ENCODE results near the gene NAV2. TPM values are rescaled to one million over a fixed set of nuclear protein-coding genes. Genes with fewer than 3 reads are reported as not detected.

NAV2 gene
- total RNA-seq, 1 experiment from 2014 or later = 22.7 TPM

GRCh38 chr11:20000022-20000350, 287.3 kb downstream of the NAV2 start:
- CTCF ChIA-PET = no interaction called here
- Histone ChIP-seq H3K4me1 (ENCODE audit: control insufficient read depth, insufficient read depth, low read length) (no peaks in the 10 kb centered on the region), H3K36me3 (ENCODE audit: control insufficient read depth, insufficient read depth, low read length) (no peaks in the 10 kb centered on the region), H3K9me3 (ENCODE audit: control insufficient read depth, insufficient read depth, low read depth, low read length) (no peaks in the 10 kb centered on the region), H3K27ac (ENCODE audit: low read length) (no peak overlapping the region), H3K27me3 (ENCODE audit: control insufficient read depth, insufficient read depth, low read length) (no peaks in the 10 kb centered on the region), H3K4me3 (ENCODE audit: low read depth in 2 of 2, low read length in 2 of 2) (no peak overlapping the region)
- DNase-seq (ENCODE audit: low read depth, low spot score) (no peak), ATAC-seq (no peak)
- POLR2A ChIA-PET = interaction anchor here (0.6 kb wide), 1 partner anchor 122 kb away, joined by 6 read pairs; no protein-coding TSS in a partner anchor
- TF ChIP-seq REST (IDR thresholded peaks at IDR 0.05; ENCODE audit: insufficient read depth in 1 of 2, low read depth in 2 of 2, low read length in 1 of 2) = no peak
- no peak for TF ChIP-seq SIN3A (IDR thresholded peaks at IDR 0.05; ENCODE audit: borderline replicate concordance, insufficient read depth, low read depth, low read length)
- no peak for TF ChIP-seq TCF7L2 (IDR thresholded peaks at IDR 0.05; ENCODE audit: low read depth, low read length)
- no TSS peak for BruUV-seq (replicated peaks)
- in situ Hi-C loops (cut with HindIII; ENCODE audit: low pct_unique_long_range_greater_than_20kb, low sequenced_read_pairs) = no loop called here
- intact Hi-C loops (cut with micrococcal nuclease; ENCODE audit: unreplicated experiment) = no loop called here

- H3K4me1 ChIP-seq (ENCODE audit: control insufficient read depth, insufficient read depth, low read length) = no peaks in the 10 kb centered on the region
- intact Hi-C loops (cut with micrococcal nuclease; ENCODE audit: unreplicated experiment) = no loop called here
- ATAC-seq = no peak
These were observed 287.9 kb downstream of the NAV2 start for GRCh38 chr11:20000351-20001134.

More at GRCh38 chr11:20000351-20001134, 287.9 kb downstream of the NAV2 start:
- H3K27me3 ChIP-seq (ENCODE audit: control insufficient read depth, insufficient read depth, low read length) = no peaks in the 10 kb centered on the region
- no peak overlapping the region for H3K27ac ChIP-seq (ENCODE audit: low read length)
- H3K4me3 ChIP-seq (ENCODE audit: low read depth in 2 of 2, low read length in 2 of 2) = no peak overlapping the region
- BruUV-seq (replicated peaks) = no TSS peak
- H3K9me3 ChIP-seq (ENCODE audit: control insufficient read depth, insufficient read depth, low read depth, low read length) = no peaks in the 10 kb centered on the region
- ChIA-PET POLR2A (interaction anchor here (0.6 kb wide), 1 partner anchor 122 kb away, joined by 6 read pairs; no protein-coding TSS in a partner anchor), CTCF (no interaction called here)
- TF ChIP-seq POLR2AphosphoS5 (IDR thresholded peaks at IDR 0.05; ENCODE audit: low read depth, low read length) (no peak), SIN3A (IDR thresholded peaks at IDR 0.05; ENCODE audit: borderline replicate concordance, insufficient read depth, low read depth, low read length) (no peak), CTCF (IDR thresholded peaks at IDR 0.05) (no peak), REST (IDR thresholded peaks at IDR 0.05; ENCODE audit: insufficient read depth in 1 of 2, low read depth in 2 of 2, low read length in 1 of 2) (no peak), TCF7L2 (IDR thresholded peaks at IDR 0.05; ENCODE audit: low read depth, low read length) (no peak)
- in situ Hi-C loops (cut with HindIII; ENCODE audit: low pct_unique_long_range_greater_than_20kb, low sequenced_read_pairs) = no loop called here
- no peak for DNase-seq (ENCODE audit: low read depth, low spot score)
- no peaks in the 10 kb centered on the region for H3K36me3 ChIP-seq (ENCODE audit: control insufficient read depth, insufficient read depth, low read length)
